NB4 (cell line): Measurements from ENCODE around the gene EXOC6B.

Experiments
- CTCF ChIP-seq: IDR thresholded peaks from one replicate; pipeline ENCODE4 v1.5.1; 2012; ENCODE audit warnings: low read depth, low read length
- MAX ChIP-seq: IDR thresholded peaks from 2 replicates; pipeline ENCODE4 v1.6.1; 2011; ENCODE audit warnings: low read depth, low read length
- MYC ChIP-seq: IDR thresholded peaks from 2 replicates; pipeline ENCODE4 v1.6.1; 2011; ENCODE audit warnings: low read depth, low read length
- POLR2A ChIP-seq: IDR thresholded peaks from 2 replicates; pipeline ENCODE4 v1.6.1; 2011; ENCODE audit warnings: mild to moderate bottlenecking; ENCODE audit not compliant: insufficient read length; ENCODE audit errors: extremely low read depth

GRCh38 chr2:72130659-72131360 is 695.0 kb downstream of the EXOC6B start:
- no peak for TF ChIP-seq CTCF
- TF ChIP-seq POLR2A: no peak
- no peak for TF ChIP-seq MAX
- TF ChIP-seq MYC: no peak
